Right lobe of liver (tissue), 4 donors: Measurements from ENCODE around the gene CDK4.
"Not testable (repeated sequence)": the region's sequence is repeated elsewhere in the genome, so short reads cannot be mapped to it uniquely, and the experiment has no call there.

Experiments used
- CTCF ChIP-seq, 4 donors: fragments of 200-600 bp in 3 of 4; fragments of 450-650 bp in 1 of 4; IDR thresholded peaks; one replicate each; pipeline versions ENCODE4 v1.5.1 to v1.8.0; 2016 to 2022; ENCODE audit warnings: antibody characterized with exemption in 4 of 4, mild to moderate bottlenecking in 2 of 4
- POLR2A ChIP-seq: fragments of 450-650 bp; IDR thresholded peaks from one replicate; pipeline ENCODE4 v1.6.1; 2017; ENCODE audit warnings: antibody characterized with exemption, mild to moderate bottlenecking
- donor health status: DM: no; HTN: no; CAD: no.
- donor health status: DM: no; HTN: no; CAD: no.
- donor health status: DM: no; HTN: yes; CAD: no.

- not testable (repeated sequence) for TF ChIP-seq CTCF (IDR thresholded peaks at IDR 0.05); POLR2A
Observed at GRCh38 chr12:57721846-57722608, 30.1 kb downstream of the CDK4 start.
